Activated CD8-positive, alpha-beta T cell treated with anti-CD3 and anti-CD28 coated beads for 36 hours (primary cell): ENCODE data around the gene ANKRD11. TPM values are rescaled to one million over a fixed set of nuclear protein-coding genes. Genes with fewer than 3 reads are reported as not detected.
A peak's percentile ranks its signal among the peaks of the same experiment; 100 is the strongest.

Experiments used
- ATAC-seq: fragments of 200-7000 bp; cut with Tn5 transposase; one replicate; pipeline ENCODE4 v1.10.0; 2021; ENCODE audit warnings: mild to moderate bottlenecking, moderate library complexity
- CTCF ChIA-PET: fragments of 350-600 bp; sonication (Branson Sonifier 250); formaldehyde crosslinking; loops from one replicate; lab custom pipeline; 2021; ENCODE audit warnings: antibody characterized with exemption; lab: Charles Lee
- POLR2A ChIA-PET: fragments of 350-600 bp; sonication (Branson Sonifier 250); formaldehyde crosslinking; loops from one replicate; lab custom pipeline; 2021; ENCODE audit warnings: antibody characterized with exemption; lab: Charles Lee
- DNase-seq: peaks from one replicate; pipeline ENCODE4 v3.0.0-alpha.2; 2020
- H3K27ac Mint-ChIP-seq: one replicate; pipeline ENCODE4 v1.8.0; 2021; ENCODE audit warnings: mild to moderate bottlenecking, mixed read lengths
- H3K27me3 Mint-ChIP-seq: one replicate; pipeline ENCODE4 v1.8.0; 2021; ENCODE audit warnings: mixed read lengths
- H3K36me3 Mint-ChIP-seq: one replicate; pipeline ENCODE4 v1.8.0; 2021; ENCODE audit warnings: low read depth, mixed read lengths
- H3K4me1 Mint-ChIP-seq: one replicate; pipeline ENCODE4 v1.8.0; 2021; ENCODE audit warnings: low read depth, mixed read lengths
- H3K4me3 Mint-ChIP-seq: one replicate; pipeline ENCODE4 v1.8.0; 2021; ENCODE audit warnings: mild to moderate bottlenecking, moderate library complexity, mixed read lengths
- H3K9me3 Mint-ChIP-seq: one replicate; pipeline ENCODE4 v1.8.0; 2021; ENCODE audit warnings: mixed read lengths
- intact Hi-C: fragments of 100-400 bp; cut with micrococcal nuclease; formaldehyde crosslinking; loops from one replicate; pipeline ENCODE4 v1.10.0; 2022
- total RNA-seq, 2 experiments: library from RNA; stranded (reverse); gene quantifications; one replicate each; pipeline ENCODE4 v1.2.3, GENCODE V29; 2021
- TF ChIP-seq, protein P1 (sequence below): fragments of 200-600 bp; IDR thresholded peaks from one replicate; pipeline ENCODE4 v1.8.0; 2022; ENCODE audit warnings: antibody characterized with exemption, mild to moderate bottlenecking

ANKRD11 gene
- 100 to 1,000 TPM; 145 to 147 TPM for total RNA-seq

- Mint-ChIP-seq H3K27me3 (no peaks in the 10 kb centered on the region), H3K27ac (peak within 1 kb of the TSS; percentile 96), H3K9me3 (no peaks in the 10 kb centered on the region), H3K4me3 (peak within 1 kb of the TSS; percentile 96), H3K4me1 (peaks cover 46% of the 10 kb centered on the region), H3K36me3 (peaks cover 29% of the 10 kb centered on the region)
- intact Hi-C loops, result no loop called here
- DNase-seq, result peak; percentile 99
- POLR2A ChIA-PET, result interaction anchor here (1.0 to 4.3 kb wide), 9 partner anchors 8 to 157 kb away, joined by 3 to 39 read pairs (median 9); partner anchors contain the start of gene SPG7
- CTCF ChIA-PET, result interaction anchor here (1.2 kb wide), 1 partner anchor 215 kb away, joined by 4 read pairs; no protein-coding TSS in a partner anchor
- TF ChIP-seq, protein P1, sequence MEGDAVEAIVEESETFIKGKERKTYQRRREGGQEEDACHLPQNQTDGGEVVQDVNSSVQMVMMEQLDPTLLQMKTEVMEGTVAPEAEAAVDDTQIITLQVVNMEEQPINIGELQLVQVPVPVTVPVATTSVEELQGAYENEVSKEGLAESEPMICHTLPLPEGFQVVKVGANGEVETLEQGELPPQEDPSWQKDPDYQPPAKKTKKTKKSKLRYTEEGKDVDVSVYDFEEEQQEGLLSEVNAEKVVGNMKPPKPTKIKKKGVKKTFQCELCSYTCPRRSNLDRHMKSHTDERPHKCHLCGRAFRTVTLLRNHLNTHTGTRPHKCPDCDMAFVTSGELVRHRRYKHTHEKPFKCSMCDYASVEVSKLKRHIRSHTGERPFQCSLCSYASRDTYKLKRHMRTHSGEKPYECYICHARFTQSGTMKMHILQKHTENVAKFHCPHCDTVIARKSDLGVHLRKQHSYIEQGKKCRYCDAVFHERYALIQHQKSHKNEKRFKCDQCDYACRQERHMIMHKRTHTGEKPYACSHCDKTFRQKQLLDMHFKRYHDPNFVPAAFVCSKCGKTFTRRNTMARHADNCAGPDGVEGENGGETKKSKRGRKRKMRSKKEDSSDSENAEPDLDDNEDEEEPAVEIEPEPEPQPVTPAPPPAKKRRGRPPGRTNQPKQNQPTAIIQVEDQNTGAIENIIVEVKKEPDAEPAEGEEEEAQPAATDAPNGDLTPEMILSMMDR, result no peak
- peak; percentile 94 for ATAC-seq
These were observed at the start of gene ANKRD11 for GRCh38 chr16:89490439-89491237. ANKRD11 (minus strand) TSS chr16:89490561; CDS start chr16:89317019, 173,542 bp downstream.

DNA sequence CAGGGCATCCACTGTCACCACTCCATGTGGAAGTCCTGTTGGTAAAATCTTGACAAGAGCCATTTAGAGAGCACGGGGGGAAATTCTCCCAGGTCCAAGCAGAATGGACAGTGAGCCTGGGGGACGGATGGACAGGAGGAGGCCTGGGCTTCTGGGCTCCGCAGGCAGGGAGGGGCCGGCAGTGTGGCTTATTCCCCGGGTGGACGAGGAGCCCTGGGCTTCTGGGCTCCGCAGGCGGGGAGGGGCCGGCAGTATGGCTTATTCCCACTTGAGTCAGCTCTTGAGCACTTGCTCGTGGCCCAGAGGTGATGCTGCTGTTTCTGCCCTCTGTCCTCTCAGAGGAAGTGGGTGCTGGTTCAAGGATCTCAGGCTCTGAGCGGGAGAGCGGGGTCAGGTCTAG, 47.9 kb upstream of the ANKRD11 start:
- Mint-ChIP-seq H3K27ac (no peak overlapping the region), H3K27me3 (no peaks in the 10 kb centered on the region), H3K4me3 (no peak overlapping the region), H3K4me1 (peaks cover 23% of the 10 kb centered on the region), H3K36me3 (peaks cover 25% of the 10 kb centered on the region), H3K9me3 (no peaks in the 10 kb centered on the region)
- intact Hi-C loops, result no loop called here
- ChIA-PET POLR2A (interaction anchor here (1.1 to 1.8 kb wide), 3 partner anchors 9 to 13 kb away, joined by 3 to 5 read pairs (median 4); no protein-coding TSS in a partner anchor), CTCF (no interaction called here)
- DNase-seq (no peak), ATAC-seq (no peak)
- TF ChIP-seq, protein P1, result no peak

DNA sequence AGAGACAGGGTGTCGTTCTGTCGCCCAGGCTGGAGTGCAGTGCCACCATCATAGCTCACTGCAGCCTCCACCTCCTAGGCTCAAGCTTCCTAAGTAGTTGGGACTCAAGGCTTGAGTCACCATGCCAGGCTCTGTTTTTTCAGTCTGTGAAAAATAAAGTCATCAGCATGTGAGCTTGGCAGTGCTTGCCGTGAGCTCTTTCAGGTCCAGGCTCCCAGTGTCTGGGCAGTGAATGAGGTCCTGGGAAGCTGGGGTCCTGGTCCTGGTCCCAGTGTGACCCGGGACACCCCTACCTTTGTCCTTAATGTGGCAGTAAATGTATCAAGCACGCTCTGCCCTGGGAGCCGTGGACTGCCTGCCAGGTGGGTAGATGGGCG, 47.2 kb upstream of the ANKRD11 start:
- intact Hi-C loops, result no loop called here
- Mint-ChIP-seq H3K4me3 (no peak overlapping the region), H3K27me3 (no peaks in the 10 kb centered on the region), H3K36me3 (peaks cover 30% of the 10 kb centered on the region), H3K27ac (no peak overlapping the region), H3K4me1 (peaks cover 23% of the 10 kb centered on the region), H3K9me3 (no peaks in the 10 kb centered on the region)
- ATAC-seq (no peak), DNase-seq (no peak)
- TF ChIP-seq, protein P1, result no peak
- ChIA-PET CTCF (interaction anchor here (1.1 kb wide), 1 partner anchor 19 kb away, joined by 3 read pairs; no protein-coding TSS in a partner anchor), POLR2A (interaction anchor here (1.1 to 1.8 kb wide), 3 partner anchors 9 to 25 kb away, joined by 3 to 5 read pairs (median 4); no protein-coding TSS in a partner anchor)

- no peak overlapping the region for H3K4me3 Mint-ChIP-seq
- ChIA-PET CTCF (interaction anchor here (1.1 kb wide), 1 partner anchor 20 kb away, joined by 3 read pairs; no protein-coding TSS in a partner anchor), POLR2A (interaction anchor here (1.3 to 1.8 kb wide), 2 partner anchors 12 to 26 kb away, joined by 3 to 5 read pairs; no protein-coding TSS in a partner anchor)
- TF ChIP-seq, protein P1, result no peak
- peaks cover 23% of the 10 kb centered on the region for H3K4me1 Mint-ChIP-seq
- H3K9me3 Mint-ChIP-seq, result no peaks in the 10 kb centered on the region
- intact Hi-C loops, result no loop called here
- no peak for DNase-seq
- H3K27me3 Mint-ChIP-seq, result no peaks in the 10 kb centered on the region
- no peak for ATAC-seq
- H3K36me3 Mint-ChIP-seq, result peaks cover 34% of the 10 kb centered on the region
- no peak overlapping the region for H3K27ac Mint-ChIP-seq
These were observed 46.7 kb upstream of the ANKRD11 start for GRCh38 chr16:89536886-89537548.
